KBM-7 (cell line): ENCODE measurements around the gene SLFN14.
"Not testable (repeated sequence)": the region's sequence is repeated elsewhere in the genome, so short reads cannot be mapped to it uniquely, and the experiment has no call there.

Source experiments
- DNase-seq: peaks from one replicate; pipeline ENCODE4 v3.0.0-alpha.2; 2015
- in situ Hi-C: fragments of 300-500 bp; cut with MboI; formaldehyde crosslinking; loops from 2 replicates; pipeline ENCODE4 v1.14.3; 2020; ENCODE audit warnings: low sequenced_read_pairs, low pct_unique_long_range_greater_than_20kb, mixed read lengths

SLFN14 gene

DNA sequence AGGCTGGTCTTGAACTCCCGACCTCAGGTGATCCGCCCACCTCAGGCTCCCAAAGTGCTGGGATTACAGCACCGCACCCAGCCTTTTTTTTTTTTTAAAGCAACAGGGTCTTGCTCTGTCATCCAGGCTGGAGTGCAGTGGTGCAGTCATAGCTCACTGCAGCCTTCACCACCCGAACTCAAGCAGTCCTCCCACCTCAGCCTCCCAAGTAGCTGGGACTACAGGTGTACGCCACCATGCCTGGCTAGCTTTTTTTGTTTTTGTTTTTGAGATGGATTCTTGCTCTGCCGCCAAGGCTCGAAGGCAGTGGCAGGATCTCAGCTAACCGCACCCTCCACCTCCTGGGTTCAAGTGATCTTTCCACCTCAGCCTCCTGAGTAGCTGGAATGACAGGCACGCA lies 25.2 kb downstream of the SLFN14 start:
- DNase-seq: not testable (repeated sequence)
- in situ Hi-C loops: loop anchor here (25.0 kb wide), 1 partner anchor 173 kb away; the partner anchor contains the start of gene SLFN11

- no peak for DNase-seq
- in situ Hi-C loops: loop anchor here (25.0 kb wide), 1 partner anchor 172 kb away; the partner anchor contains the start of gene SLFN11
Observed at GRCh38 chr17:35534576-35535093, 26.0 kb downstream of the SLFN14 start.

- DNase-seq: no peak
- in situ Hi-C loops: loop anchor here (25.0 kb wide), 1 partner anchor 169 kb away; the partner anchor contains the start of gene SLFN11
Observed at GRCh38 chr17:35531160-35531559, 29.5 kb downstream of the SLFN14 start.

GRCh38 chr17:35529866-35530265 lies 30.8 kb downstream of the SLFN14 start:
- DNase-seq: no peak
- in situ Hi-C loops: loop anchor here (25.0 kb wide), 1 partner anchor 168 kb away; the partner anchor contains the start of gene SLFN11

DNA sequence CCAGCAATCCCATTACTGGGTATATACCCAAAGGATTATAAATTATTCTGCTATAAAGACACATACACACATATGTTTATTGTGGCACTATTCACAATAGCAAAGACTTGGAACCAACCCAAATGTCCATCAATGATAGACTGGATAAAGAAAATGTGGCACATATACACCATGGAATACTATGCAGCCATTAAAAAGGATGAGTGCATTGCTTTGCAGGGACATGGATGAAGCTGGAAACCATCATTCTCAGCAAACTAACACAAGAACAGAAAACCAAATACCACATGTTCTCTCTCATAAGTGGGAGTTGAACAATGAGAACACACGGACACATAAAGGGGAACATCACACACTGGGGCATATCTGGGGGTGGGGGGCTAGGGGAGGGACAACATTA lies 31.3 kb downstream of the SLFN14 start:
- DNase-seq: not testable (repeated sequence)
- in situ Hi-C loops: loop anchor here (25.0 kb wide), 1 partner anchor 167 kb away; the partner anchor contains the start of gene SLFN11

DNA sequence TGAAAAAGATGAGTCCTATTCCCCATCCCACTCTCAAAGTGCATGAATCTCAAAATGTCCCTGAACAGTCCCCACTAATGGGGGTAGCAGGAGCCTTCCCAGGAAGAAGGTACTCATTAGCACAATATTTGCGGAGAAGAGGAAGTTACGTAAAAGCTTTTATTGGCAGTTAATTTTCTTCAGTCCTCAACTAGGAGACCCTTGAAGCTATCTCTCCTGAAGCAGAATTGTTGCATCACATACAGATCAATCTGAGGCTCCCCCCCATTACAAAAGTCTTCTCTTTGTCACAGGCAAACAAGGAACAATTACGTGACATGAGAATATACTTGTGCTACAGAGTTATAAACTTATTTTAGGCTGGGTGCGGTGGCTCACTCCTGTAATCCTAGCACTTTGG lies 37.3 kb downstream of the SLFN14 start:
- in situ Hi-C loops: no loop called here
- DNase-seq: peak; percentile 47

GRCh38 chr17:35521654-35522256 lies 38.9 kb downstream of the SLFN14 start:
- in situ Hi-C loops: not testable (repeated sequence)
- peak; percentile 74 for DNase-seq

GRCh38 chr17:35521150-35521549 lies 39.5 kb downstream of the SLFN14 start:
- no peak for DNase-seq
- in situ Hi-C loops: no loop called here

DNA sequence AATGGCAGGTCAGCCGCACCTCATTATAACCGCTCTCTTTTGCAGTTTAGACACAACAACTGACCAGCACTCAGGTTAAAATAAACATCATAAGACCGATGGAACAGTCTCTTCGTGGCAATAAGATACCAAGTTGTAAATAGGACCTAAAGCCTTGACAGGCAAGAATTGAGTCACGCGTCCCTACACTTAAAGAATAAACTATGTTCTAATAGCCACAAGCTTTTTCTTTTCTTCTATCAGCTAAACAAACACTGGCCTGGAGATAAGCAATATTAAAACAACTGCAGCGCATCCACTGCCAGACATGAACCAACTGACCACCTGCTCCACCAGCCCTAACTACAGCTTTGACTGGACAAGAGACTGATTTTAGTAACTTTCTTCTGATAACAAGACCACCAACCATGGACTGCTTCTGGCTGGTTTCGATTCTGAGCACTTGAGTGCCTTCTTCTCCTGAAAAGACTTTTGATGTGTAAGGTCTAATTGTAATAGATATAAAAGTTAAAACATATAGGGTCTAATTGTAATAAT lies 40.6 kb downstream of the SLFN14 start:
- in situ Hi-C loops: no loop called here
- DNase-seq: no peak

- in situ Hi-C loops: no loop called here
- no peak for DNase-seq
Observed at GRCh38 chr17:35519439-35519838, 41.2 kb downstream of the SLFN14 start.

DNA sequence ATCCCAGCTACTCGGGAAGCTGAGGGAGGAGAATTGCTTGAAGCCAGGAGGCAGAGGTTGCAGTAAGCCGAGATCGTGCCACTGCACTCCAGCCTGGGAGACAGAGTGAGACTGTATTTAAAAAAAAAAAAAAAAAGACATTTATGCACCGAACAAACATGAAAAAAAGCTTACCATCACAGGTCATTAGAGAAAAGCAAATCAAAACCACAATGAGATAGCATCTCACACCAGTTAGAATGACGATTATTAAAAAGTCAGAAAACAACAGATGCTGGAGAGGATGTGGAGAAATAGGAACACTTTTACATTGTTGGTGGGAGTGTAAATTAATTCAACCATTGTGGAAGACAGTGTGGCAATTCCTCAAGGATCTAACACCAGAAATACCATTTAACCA lies 42.2 kb downstream of the SLFN14 start:
- DNase-seq, in situ Hi-C loops: not testable (repeated sequence)

GRCh38 chr17:35515027-35515426 lies 45.6 kb downstream of the SLFN14 start:
- in situ Hi-C loops: no loop called here

DNA sequence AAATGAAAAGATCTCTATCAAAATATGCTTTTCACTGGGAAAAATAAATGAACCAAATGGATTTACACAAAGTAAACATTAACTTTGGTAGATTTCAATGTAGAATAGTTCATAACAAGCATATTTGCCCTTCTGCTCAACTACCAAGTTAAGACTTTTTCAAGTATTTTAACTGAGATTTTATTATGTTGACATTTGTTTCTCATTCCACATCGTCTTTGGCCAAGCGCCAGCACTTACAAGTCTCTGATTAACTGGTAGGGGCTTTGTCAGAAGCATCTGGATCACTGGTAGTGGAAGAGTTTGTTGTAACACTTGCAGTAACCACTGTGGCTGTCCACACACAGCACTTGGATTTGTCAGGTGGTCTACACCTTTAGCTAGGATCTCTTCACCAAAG lies 46.1 kb downstream of the SLFN14 start:
- in situ Hi-C loops: no loop called here
- no peak for DNase-seq

More at GRCh38 chr17:35515027-35515426, 45.6 kb downstream of the SLFN14 start:
- no peak for DNase-seq
